Body of pancreas (tissue), 4 donors: ENCODE data around the gene LMBR1.

Source experiments
- CTCF ChIP-seq, 7 experiments: fragments of 450-650 bp in 4 of 7; fragments of 200-600 bp in 3 of 7; sonication (generic) in 3 of 7; IDR thresholded peaks; one replicate each; pipeline ENCODE4 v1.5.1; 2016 to 2019; ENCODE audit warnings: antibody characterized with exemption in 7 of 7
- POLR2A ChIP-seq, 3 donors: fragments of 450-650 bp; IDR thresholded peaks; one replicate each; pipeline ENCODE4 v1.6.1; 2016; ENCODE audit warnings: antibody characterized with exemption in 3 of 3, mild to moderate bottlenecking in 2 of 3

- TF ChIP-seq CTCF (IDR thresholded peaks at IDR 0.05) (no peak), POLR2A (IDR thresholded peaks at IDR 0.05) (peak in 1 of 3 donors; percentile 36)
These were observed 252.0 kb downstream of the LMBR1 start for GRCh38 chr7:156640949-156641485.
